PC-9 (cell line): Measurements from ENCODE around the gene FARP1.

ENCODE experiments used
- EZH2 ChIP-seq: fragments of 200-600 bp; sonication (generic); IDR thresholded peaks from 2 replicates; pipeline ENCODE4 v1.8.0; 2017; ENCODE audit warnings: antibody characterized with exemption, low read depth
- TF ChIP-seq, protein P1 (sequence below): fragments of 200-600 bp; sonication (generic); conservative IDR thresholded peaks from 2 replicates; pipeline ENCODE4 v1.6.1; 2017; ENCODE audit warnings: mixed run types, antibody characterized with exemption, mild to moderate bottlenecking, moderate library complexity

DNA sequence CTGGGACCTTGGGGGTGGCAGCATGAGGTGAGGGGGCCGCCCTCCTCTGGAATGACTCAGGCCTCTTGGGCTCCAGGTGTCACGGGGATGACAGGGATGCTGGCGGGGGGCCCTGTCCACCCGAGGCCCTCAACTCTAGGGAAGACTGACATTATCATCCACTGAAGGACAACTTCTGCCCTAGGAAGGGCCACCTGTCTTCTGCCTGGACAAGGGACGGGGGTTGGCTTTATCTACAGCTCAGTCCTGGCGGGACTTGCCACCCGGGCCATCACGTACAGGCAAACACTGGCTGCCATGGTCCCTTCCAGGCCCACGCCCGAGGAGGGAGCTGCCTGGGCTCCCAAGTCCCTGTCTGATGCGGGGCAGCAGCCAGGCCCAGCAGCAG, 303.3 kb downstream of the FARP1 start:
- TF ChIP-seq, protein P1, sequence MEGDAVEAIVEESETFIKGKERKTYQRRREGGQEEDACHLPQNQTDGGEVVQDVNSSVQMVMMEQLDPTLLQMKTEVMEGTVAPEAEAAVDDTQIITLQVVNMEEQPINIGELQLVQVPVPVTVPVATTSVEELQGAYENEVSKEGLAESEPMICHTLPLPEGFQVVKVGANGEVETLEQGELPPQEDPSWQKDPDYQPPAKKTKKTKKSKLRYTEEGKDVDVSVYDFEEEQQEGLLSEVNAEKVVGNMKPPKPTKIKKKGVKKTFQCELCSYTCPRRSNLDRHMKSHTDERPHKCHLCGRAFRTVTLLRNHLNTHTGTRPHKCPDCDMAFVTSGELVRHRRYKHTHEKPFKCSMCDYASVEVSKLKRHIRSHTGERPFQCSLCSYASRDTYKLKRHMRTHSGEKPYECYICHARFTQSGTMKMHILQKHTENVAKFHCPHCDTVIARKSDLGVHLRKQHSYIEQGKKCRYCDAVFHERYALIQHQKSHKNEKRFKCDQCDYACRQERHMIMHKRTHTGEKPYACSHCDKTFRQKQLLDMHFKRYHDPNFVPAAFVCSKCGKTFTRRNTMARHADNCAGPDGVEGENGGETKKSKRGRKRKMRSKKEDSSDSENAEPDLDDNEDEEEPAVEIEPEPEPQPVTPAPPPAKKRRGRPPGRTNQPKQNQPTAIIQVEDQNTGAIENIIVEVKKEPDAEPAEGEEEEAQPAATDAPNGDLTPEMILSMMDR, result no peak
- no peak for TF ChIP-seq EZH2
